ENCODE measurements around the gene MEGF9. TPM values are rescaled to one million over a fixed set of nuclear protein-coding genes. Genes with fewer than 3 reads are reported as not detected.
"Not testable (repeated sequence)": the region's sequence is repeated elsewhere in the genome, so short reads cannot be mapped to it uniquely, and the experiment has no call there.

The MEGF9 gene
- total RNA-seq, 2 donors from 2014 or later, result 3.4 to 3.8 TPM

DNA sequence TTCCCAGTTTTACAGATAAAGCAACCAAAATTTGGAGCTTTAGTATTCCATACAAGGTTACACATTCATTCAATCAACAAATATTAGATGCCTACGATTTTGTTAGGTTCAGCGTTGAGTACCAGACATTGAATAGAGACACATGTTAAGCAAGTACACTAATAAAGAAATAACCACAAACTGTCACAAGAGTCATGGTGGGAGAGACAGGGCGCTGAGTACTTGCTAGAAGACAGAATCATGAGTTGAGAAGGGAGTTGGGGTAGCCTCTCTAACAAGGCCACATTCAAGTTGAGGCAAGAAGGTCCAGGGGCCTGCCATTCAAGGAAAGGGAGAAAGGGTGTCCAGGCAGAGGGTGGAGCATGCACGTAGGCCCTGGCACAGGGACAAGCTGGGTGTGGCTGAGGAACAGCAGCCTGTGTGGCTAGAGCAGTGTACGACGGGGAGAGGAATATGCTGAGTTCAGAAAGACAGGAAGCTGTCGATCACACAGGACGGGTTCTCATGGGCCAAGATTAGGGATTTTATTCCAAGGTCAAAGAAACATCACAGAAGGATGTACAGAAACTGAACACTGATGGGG is 151.3 kb downstream of the MEGF9 start:
- no peak for DNase-seq (ENCODE audit: low spot score in 2 of 2)
- Mint-ChIP-seq H3K36me3 (peaks cover 21 to 26% of the 10 kb centered on the region in 2 donors), H3K9me3 (no peaks in the 10 kb centered on the region), H3K27ac (no peak overlapping the region)
- no peak for ATAC-seq

DNA sequence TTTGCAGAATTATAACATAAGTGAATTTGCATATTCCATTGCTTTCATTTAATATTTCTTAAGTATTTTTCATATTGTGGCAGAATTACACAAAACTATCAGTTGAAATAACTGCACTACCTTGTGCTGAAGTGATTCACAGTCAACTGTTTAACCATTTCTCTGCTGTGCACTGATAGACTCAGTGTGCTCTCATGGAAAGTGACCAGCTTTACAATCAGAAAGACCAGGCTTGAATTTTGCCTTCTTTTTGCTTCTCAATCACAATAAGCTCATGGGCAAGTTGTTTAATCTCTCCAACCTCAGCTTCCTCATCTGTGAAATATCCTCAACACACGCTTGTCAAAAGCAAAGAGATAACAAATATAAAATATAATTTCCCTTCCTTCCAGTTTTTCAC is 152.6 kb downstream of the MEGF9 start:
- ATAC-seq, result no peak
- no peak overlapping the region for H3K27ac Mint-ChIP-seq

DNA sequence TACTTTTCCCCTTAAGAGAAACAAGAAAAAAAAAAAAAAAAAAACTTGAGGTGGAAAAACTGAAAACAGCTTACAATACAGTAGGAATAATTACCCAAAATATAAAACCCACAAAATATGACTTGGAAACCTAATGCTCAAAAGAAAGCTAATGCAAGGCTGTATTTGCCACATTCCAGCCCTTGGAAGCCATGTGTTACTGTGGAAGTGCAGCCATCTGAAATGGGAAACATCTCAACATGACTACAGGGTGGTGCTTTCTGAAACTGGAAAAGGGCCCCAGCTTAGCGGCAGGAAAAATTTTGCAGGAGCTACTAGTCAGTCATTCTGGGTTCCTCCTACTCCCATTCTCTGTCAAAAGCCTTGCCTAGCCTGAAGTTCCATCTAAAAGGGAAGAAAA is 154.7 kb downstream of the MEGF9 start:
- H3K9me3 Mint-ChIP-seq, result no peaks in the 10 kb centered on the region
- H3K36me3 Mint-ChIP-seq, result peaks cover 10 to 34% of the 10 kb centered on the region in 2 donors
- H3K27ac Mint-ChIP-seq, result peak overlapping the region in 1 of 2 donors; percentile 38
- DNase-seq (ENCODE audit: low spot score in 2 of 2), result no peak
- ATAC-seq, result no peak

More for the DNA sequence above, 152.6 kb downstream of the MEGF9 start:
- Mint-ChIP-seq H3K36me3 (peaks cover 21 to 25% of the 10 kb centered on the region in 2 donors), H3K9me3 (no peaks in the 10 kb centered on the region)
- no peak for DNase-seq (ENCODE audit: low spot score in 2 of 2)

- ATAC-seq, result no peak
These were observed 155.8 kb downstream of the MEGF9 start for GRCh38 chr9:120558454-120558853.

DNA sequence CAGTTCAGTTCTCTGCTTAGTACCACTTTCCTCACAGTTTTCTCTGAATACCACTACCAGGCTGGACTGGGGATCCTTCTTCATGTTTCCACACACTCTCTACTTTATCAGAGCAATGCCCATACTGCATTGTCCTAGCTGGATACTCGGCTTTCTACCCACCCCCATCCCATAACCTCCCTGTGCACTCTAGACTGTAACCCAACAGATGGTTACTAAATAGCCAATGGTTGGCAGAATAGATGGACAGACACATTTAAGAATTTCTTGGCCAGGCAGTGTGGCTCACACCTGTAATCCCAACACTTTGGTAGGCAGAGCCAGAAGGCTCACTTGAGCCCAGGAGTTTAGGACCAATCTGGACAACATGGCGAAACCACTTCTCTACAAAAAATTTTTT is 157.1 kb downstream of the MEGF9 start:
- Mint-ChIP-seq H3K27ac (peak overlapping the region in 1 of 2 donors; percentile 60), H3K9me3 (no peaks in the 10 kb centered on the region), H3K36me3 (peaks cover 0 to 32% of the 10 kb centered on the region in 2 donors)
- DNase-seq (ENCODE audit: low spot score in 2 of 2), result no peak
- no peak for ATAC-seq

More at GRCh38 chr9:120558454-120558853, 155.8 kb downstream of the MEGF9 start:
- DNase-seq (ENCODE audit: low spot score in 2 of 2), result no peak
- Mint-ChIP-seq H3K9me3 (no peaks in the 10 kb centered on the region), H3K36me3 (peaks cover 10 to 35% of the 10 kb centered on the region in 2 donors), H3K27ac (peak overlapping the region in 1 of 2 donors; percentile 33)

DNA sequence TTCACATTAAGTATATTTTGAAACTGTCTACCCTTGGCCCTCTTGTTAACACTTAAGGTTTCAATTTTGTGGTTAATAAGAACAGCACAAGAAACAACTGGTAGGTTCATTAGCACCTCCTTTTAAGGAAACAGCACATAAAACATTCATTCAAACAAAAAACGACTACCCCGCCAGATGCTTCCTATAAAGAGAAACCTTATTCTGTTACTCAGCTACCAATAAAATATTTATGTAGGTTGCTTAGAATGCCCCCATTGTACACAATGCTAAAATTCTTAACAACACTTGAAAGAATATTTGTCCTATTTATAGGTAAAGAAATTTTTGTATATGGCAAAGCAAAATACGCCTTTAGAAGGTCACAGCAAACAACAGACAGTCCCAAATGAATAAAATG is 157.5 kb downstream of the MEGF9 start:
- DNase-seq (ENCODE audit: low spot score in 2 of 2) (no peak), ATAC-seq (no peak)
- H3K27ac Mint-ChIP-seq, result no peak overlapping the region
- H3K36me3 Mint-ChIP-seq, result peaks cover 0 to 33% of the 10 kb centered on the region in 2 donors
- no peaks in the 10 kb centered on the region for H3K9me3 Mint-ChIP-seq

DNA sequence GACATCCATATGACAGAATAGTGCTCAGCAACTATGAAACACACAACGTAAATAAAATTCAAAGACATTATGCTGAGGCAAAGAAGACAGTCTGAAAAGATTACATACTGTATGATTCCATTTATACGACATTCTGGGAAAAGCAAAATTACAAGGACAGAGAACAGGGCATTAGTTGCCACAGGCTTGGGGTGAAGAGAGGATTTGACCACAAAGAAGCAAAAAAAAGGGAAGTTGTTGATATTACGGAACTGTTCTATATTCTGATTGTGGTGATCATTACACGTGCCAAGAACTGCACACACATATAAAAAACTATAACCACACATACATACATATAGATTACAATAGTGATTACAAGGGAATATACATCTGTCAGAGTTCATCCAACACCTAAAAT is 158.4 kb downstream of the MEGF9 start:
- ATAC-seq, result no peak

DNA sequence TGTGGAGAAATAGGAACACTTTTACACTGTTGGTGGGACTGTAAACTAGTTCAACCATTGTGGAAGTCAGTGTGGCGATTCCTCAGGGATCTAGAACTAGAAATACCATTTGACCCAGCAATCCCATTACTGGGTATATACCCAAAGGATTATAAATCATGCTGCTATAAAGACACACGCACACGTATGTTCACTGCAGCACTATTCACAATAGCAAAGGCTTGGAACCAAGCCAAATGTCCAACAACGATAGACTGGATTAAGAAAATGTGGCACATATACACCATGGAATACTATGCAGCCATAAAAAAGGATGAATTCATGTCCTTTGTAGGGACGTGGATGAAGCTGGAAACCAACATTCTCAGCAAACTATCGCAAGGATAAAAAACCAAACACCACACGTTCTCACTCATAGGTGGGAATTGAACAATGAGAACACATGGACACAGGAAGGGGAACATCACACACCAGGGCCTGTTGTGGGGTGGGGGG is 162.0 kb downstream of the MEGF9 start:
- H3K9me3 Mint-ChIP-seq; DNase-seq (ENCODE audit: low spot score in 2 of 2); ATAC-seq; H3K27ac Mint-ChIP-seq: not testable (repeated sequence)
- peaks cover 4 to 32% of the 10 kb centered on the region in 2 donors for H3K36me3 Mint-ChIP-seq

More for the DNA sequence above, 158.4 kb downstream of the MEGF9 start:
- no peak for DNase-seq (ENCODE audit: low spot score in 2 of 2)
- H3K36me3 Mint-ChIP-seq, result peaks cover 0 to 39% of the 10 kb centered on the region in 2 donors
- H3K9me3 Mint-ChIP-seq, result no peaks in the 10 kb centered on the region
- no peak overlapping the region for H3K27ac Mint-ChIP-seq

Other genes starting within 250 kb of the MEGF9 start
- 100 to 1,000 TPM in 1 of 2 donors, 10 to 100 TPM in 1; 85.9 to 128 TPM for gene CDK5RAP2, start 134.3 kb downstream of the MEGF9 start, total RNA-seq
- 10 to 100 TPM; 69.9 to 70.2 TPM for gene FBXW2, start 78.9 kb upstream of the MEGF9 start, total RNA-seq
- gene PSMD5, start 128.5 kb upstream of the MEGF9 start, total RNA-seq, result 10 to 100 TPM; 74.9 to 75.2 TPM
- gene PHF19, start 162.7 kb upstream of the MEGF9 start, total RNA-seq, result 100 to 1,000 TPM; 305 to 312 TPM
- 100 to 1,000 TPM in 1 of 2 donors, 10 to 100 TPM in 1; 99.5 to 100 TPM for gene TRAF1, start 212.3 kb upstream of the MEGF9 start, total RNA-seq

Data from activated naive CD4-positive, alpha-beta T cell treated with anti-CD3 and anti-CD28 coated beads, Interleukin-2, amount 50 U/mL, for 72 hours (primary cell).